Measurements from ENCODE around the gene SPAG16. TPM values are rescaled to one million over a fixed set of nuclear protein-coding genes. Genes with fewer than 3 reads are reported as not detected.

SPAG16 gene
- total RNA-seq, 1 donor from 2014 or later = 10.9 TPM

DNA sequence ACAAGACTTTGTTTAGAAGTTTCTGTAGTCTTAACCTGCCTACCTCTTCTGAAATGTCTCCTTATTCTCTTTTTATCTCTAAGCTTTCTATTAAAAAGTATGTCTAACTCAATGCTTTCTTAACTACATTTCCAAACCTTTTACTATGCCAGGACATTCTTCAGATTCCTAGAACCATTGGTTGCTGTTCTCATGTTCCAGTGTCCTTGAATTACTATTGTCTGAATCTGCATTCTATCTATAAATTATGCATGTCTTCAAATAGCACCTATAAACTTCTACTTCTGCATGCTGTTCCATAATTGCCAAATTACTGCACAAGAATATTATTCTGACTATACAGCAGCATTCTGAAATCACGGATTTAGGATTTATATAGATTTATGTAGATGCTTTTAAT is 960.6 kb downstream of the SPAG16 start:
- no peak for DNase-seq (ENCODE audit: low spot score)

DNA sequence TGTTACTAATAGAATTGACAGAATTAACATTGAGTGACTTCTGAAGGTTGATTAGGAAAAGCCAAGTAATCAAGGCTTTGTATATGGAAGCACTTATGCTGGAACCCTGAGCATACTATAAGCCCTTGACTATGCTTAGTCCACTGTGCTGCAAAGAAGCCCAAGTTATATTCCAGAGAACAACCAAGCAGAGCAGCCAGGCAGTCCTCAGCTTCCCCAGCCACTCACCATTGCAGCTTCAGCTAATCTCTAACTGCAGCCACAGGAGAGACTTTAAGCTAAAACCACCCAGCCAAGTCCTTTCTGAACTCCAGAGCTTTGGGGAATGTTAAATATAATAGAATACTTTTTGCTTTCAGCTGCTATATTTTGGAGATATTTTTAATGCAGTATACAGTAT is 962.2 kb downstream of the SPAG16 start:
- no peak for DNase-seq (ENCODE audit: low spot score)

GRCh38 chr2:214247531-214247930 is 963.3 kb downstream of the SPAG16 start:
- DNase-seq (ENCODE audit: low spot score) = no peak

- no peak for DNase-seq (ENCODE audit: low spot score)
These were observed 970.8 kb downstream of the SPAG16 start for GRCh38 chr2:214255046-214255445.

- no peak for DNase-seq (ENCODE audit: low spot score)
These were observed 977.4 kb downstream of the SPAG16 start for GRCh38 chr2:214261683-214262082.

DNA sequence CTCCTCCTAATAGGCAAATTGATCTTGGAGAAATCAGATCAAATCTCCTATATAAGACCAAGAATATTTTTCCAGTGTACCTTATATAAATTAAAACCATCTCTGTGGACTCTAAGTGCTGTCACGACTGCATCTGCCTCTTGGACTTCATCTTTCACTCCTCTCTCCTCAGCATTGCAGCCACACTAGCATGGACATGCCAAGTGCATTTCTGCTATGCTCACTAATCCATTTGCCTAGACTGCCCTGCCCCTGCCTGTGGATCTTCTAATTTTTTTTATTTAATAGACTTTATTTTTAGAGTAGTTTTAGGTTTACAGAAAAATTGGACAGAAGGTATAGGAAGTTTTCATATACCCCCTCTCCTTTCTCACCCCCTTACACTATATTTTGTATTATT is 979.9 kb downstream of the SPAG16 start:
- no peak for DNase-seq (ENCODE audit: low spot score)

DNA sequence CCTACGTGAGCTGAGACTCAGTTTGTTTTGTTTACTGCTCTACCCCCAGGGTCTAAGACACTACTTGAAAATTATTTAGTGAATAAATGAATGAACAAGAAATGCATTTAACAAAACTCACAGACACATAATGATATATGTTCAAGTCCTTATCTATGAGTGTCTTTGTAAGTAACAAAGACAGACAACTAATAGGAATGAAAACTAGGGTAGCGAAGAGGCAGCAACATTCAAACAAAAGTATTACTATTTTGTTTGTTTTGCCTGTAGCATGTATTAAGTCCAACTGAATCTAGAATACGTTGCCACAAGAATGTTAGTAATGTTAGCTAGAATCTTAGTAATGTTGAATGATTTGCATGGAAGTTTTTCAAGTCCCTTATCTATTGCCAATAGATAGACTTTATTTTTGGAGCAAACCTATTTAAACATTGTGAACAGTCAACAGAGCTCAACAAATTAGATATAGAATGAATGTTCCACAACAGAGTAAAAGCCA is 981.8 kb downstream of the SPAG16 start:
- DNase-seq (ENCODE audit: low spot score) = no peak

DNA sequence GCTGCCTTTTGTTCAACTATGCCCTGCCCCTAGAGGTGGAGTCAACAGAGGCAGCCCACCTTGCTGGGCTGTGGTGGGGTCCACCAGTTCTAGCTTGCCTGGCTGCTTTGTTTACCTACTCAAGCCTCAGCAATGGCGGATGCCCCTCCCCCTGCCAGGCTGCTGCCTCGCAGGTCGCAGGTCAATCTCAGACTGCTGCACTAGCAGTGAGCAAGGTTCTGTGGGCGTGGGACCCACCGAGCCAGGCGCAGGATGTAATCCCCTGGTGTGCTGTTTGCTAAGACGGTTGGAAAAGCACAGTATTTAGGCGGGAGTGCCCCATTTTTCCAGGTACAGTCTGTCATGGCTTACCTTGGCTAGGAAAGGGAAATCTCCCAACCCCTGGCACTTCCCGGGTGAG is 993.6 kb downstream of the SPAG16 start:
- DNase-seq (ENCODE audit: low spot score) = no peak

DNA sequence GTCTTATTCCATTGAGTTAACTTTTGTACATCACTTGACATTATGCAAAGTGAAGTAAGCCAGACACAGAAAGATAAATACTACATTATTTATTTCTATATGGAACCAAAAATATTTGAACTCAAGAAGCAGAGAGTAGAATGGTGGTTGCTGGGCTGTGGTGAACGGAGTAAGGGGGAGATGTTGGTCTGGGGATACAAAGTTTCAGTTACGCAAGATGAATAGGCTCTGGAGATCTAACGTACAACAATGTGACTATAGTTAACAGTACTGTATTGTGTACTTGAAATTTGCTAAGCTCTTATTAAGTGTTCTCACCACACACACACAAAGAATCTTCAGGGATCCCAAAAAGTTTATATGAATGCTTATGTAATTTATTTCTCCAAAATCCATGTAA is 1001.7 kb downstream of the SPAG16 start:
- no peak for DNase-seq (ENCODE audit: low spot score)

DNA sequence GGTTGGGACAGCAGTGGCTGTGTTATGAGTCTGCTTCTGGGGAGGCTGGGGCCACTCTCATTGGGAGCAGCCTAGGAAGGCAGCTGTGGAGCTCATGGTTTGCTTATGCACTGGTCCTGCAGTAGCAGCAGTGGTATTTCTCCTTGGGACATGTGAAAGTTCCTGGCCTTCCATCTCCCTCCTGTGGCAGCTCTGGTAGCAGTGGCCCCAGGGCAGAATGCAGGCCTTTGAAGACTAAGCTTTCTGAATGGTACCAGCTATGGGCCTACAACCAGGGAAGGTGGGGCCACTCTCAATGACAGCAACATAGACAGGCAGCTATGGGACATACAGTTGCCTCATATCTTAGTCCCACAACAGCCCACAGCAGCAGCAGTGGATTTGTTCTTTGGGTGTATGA is 1009.3 kb downstream of the SPAG16 start:
- DNase-seq (ENCODE audit: low spot score) = no peak

- DNase-seq (ENCODE audit: low spot score) = no peak
These were observed 1010.2 kb downstream of the SPAG16 start for GRCh38 chr2:214294426-214294825.

- no peak for DNase-seq (ENCODE audit: low spot score)
These were observed 1013.2 kb downstream of the SPAG16 start for GRCh38 chr2:214297423-214297822.

DNA sequence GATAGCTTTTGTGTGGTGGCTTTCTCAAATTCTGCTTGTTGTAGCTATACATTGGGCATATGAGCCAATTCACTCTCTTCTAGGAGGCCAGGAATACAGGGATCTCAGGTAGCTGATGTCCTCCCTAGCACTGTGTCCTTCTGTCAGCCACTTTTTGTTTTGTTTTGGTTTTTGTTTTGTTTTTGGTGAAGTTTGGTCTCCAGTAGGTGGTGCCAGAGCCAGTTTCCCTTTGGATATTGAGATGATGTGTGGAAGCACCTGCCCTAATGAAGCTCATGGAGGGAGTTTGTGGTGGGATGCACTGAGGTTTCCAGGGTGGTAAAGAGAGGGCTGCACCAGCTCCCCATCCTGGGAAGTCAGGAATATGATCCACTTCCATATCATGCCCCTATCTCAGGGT is 1026.1 kb downstream of the SPAG16 start:
- DNase-seq (ENCODE audit: low spot score) = no peak

DNA sequence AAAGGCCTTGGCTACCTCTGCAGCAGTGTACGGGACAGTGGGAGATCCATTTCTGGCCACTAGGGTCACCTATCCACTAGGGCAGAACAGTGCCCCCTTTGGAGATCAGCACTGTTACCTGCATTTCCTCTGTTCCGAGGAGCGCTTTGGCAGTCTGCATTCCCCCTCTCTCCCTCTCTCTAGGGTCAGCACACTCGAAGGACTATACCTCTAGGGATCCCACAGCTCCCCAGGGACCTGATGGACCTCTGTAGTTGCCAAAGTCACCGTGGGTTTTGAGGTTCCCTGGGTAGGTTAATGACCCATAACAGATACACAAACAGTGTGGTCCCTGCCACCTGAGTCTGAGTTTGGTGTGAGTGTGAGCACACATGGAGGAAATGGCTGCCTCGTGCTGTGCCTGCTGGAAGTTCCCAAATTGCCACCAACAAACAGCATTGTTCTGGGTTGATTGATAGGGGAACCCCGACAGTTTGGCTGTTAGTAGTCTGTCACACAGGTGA is 1026.8 kb downstream of the SPAG16 start:
- DNase-seq (ENCODE audit: low spot score) = no peak

- DNase-seq (ENCODE audit: low spot score) = no peak
These were observed 1027.9 kb downstream of the SPAG16 start for GRCh38 chr2:214311931-214312749.

- no peak for DNase-seq (ENCODE audit: low spot score)
These were observed 1031.1 kb downstream of the SPAG16 start for GRCh38 chr2:214315324-214315723.

- no peak for DNase-seq (ENCODE audit: low spot score)
These were observed 1035.9 kb downstream of the SPAG16 start for GRCh38 chr2:214320211-214320610.

DNA sequence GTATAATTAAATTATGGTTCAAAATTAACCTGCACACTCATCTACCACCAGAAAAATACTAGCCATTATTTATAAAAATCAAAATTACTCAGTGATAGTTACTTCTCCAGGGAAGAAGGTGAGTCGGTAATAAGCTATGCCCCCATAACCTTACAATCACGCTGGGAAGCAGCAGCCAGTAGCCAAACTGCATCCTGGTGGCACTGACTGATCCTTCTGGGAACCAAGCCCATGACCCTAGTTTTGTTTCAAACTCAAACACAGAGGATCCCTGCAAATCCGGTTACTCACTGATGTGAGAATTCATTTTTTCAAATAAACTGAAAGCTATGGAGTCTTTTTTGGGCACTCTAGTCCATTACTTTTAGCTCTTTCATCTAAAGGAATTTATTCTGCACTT is 1038.4 kb downstream of the SPAG16 start:
- DNase-seq (ENCODE audit: low spot score) = no peak

DNA sequence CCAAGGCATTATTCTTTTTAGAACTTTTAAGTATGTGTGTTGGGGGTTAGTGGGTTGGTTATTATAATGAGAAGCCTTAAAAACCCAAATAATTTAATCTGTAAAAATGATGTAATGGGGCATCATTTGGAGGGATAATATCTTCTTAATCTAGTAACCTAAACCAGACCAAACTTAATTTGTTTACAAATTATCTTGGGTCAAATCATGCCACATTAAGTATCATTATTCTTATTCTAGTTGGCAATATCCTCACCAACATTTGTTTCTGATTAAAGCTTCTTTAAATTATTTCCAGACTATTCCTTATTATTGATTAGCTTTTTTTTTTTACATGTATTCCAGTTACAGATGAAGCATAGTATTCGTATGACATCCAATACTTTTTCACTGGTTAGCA is 1041.1 kb downstream of the SPAG16 start:
- no peak for DNase-seq (ENCODE audit: low spot score)

- no peak for DNase-seq (ENCODE audit: low spot score)
These were observed 1044.7 kb downstream of the SPAG16 start for GRCh38 chr2:214328941-214329340.

DNA sequence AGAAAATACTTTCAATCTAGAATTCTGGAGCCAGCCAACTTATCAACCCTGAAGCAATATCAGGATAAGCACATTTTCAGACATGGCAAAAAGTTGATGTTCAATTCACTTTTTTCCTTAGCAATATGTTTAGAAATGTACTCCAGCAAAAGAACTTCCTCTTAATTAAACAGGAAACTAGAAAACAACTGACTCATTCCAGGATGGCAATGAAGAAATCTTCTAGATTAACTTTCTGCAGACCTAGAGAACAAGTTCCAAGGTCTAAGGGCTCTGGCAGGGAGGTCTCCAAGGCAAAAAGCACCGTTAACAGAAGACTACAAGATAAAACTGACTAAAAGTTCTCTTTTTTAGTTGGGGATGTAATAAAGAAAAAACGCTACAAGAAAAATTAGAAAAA is 1057.4 kb downstream of the SPAG16 start:
- no peak for DNase-seq (ENCODE audit: low spot score)

DNA sequence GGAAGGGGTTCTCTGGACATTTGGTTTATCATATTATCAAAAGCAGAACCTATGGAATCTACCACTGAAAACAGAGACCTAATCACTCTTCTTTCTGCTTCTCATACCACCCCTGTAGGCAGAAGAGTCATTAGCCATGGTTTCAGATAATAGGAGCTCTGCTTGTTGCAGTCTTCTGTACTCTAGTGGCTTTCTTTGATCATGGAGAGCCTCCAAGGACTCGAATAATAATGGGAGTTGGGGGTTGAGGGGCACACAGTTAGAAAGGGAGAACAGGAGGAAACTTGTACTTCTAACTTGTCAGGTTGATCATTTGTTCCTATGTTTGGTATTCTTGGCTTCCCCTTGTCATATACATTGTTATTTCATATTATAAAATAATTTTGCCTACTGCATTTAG is 1074.2 kb downstream of the SPAG16 start:
- DNase-seq (ENCODE audit: low spot score) = no peak

DNA sequence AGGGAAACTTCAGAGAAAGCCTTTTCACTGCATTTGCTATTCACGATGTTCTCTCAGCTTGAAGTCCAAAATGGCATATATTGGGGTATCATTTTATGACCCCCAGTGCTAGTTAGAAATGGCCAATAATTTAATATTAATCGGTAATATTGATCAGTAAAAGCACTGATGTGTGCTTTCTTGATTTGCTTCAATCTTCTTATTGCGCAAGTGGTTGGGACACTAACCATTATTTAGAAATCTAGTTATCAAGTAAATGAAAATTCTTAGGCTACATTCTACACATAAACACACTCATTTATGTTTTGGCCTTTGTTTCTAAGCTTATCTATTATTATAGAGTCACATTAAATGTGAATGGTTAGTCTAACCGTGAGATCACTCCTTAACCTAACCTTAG is 1076.9 kb downstream of the SPAG16 start:
- DNase-seq (ENCODE audit: low spot score) = no peak

Measured in mesenteric fat pad (tissue), 1 donor.